Measurements from ENCODE around the gene PALB2.
A peak's percentile ranks its signal among the peaks of the same experiment; 100 is the strongest.

PALB2 gene

DNA sequence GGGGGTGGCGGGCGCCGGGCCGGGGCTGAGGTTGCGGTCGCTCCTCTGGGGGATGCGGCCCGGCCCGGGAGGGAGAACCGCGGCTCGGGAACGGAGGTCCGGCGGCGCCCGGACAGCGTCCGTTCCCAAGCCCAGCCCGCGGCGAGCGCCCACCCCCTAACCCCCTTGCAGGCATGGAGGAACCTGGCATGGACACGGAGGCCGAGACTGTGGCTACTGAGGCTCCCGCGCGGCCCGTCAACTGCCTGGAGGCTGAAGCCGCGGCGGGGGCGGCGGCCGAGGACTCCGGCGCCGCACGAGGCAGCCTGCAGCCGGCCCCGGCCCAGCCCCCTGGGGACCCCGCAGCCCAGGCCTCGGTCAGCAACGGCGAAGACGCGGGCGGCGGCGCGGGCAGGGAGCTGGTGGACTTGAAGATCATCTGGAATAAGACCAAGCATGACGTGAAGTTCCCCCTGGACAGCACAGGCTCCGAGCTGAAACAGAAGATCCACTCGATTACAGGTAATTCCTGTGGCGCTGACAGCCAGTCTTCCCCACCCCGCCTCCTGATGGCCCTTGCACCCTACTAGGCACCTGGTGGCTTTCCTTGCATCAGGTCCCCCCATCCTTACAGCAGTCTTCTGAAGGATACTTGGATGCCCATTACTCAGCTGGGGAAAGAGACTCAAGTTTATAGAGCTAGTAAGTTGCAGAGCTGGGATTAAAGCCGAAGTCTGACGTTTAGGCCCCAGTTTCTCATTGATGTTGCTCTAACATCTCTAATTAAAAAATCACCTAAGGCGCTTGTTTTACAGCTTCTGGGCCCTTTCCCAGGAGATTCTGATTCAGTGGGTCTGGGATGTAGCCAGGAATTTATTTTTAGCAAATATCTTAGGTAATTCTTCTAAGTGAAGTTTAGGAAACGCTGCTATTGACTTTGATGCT is 83.1 kb downstream of the PALB2 start:
- Histone ChIP-seq H3K4me1 (ENCODE audit: control insufficient read depth, insufficient read depth, low read length) (peaks cover 15% of the 10 kb centered on the region), H3K9ac (ENCODE audit: low read depth, low read length) (peak overlapping the region; percentile 99), H3K36me3 (ENCODE audit: insufficient read depth, low read length) (peaks cover 42% of the 10 kb centered on the region), H3K4me3 (ENCODE audit: low read length) (peak overlapping the region; percentile 96), H3K27me3 (ENCODE audit: control insufficient read depth, insufficient read depth, low read length) (no peaks in the 10 kb centered on the region), H3K4me2 (ENCODE audit: low read length) (peak overlapping the region; percentile 100), H3K9me3 (replicated peaks; ENCODE audit: low read length) (no peaks in the 10 kb centered on the region)

DNA sequence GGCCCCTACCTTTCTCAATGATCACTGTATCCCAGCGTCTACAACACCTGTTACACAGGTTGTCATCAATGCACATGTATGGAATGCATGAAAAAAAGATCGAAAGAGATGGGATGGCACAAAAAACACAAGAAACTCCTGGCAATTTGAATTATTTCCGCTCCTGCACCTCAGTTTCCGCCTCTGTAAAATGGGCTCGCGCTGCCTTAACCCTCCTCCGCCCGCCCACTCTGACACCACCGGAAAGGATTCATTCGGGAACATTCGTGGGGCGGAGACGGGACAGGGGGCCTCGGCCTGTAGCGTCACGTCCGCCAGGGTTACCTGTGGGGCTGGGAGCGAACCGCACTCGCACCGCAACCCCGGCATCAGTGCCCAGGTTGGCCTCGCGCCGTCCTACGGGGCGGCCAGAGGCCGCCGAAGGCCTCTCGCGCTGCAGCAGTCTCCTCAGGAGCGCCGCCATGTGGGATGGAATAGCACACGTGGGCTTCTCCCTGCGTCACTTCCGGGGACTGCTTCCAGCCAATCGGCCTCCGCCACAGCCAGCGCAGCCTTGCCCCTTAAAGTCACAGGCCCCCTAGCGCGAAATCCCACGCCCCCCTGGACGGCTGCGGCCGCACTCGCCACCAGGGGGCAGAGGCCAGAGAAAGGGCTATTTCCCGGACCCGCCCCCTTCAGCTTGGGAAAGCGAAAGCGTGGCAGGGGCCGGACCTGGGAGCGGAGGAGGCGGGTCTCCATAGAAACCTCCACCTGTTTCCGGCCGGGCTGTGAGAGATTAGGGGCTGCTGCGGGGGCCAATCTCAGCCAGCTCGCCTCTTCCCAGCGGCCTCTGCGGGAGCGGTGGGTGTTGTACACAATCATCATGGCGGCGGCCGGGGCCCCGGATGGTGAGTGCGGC is 84.0 kb downstream of the PALB2 start, which contains the start of the genes EARS2 and UBFD1:
Gene EARS2 (minus strand): TSS at position 470 of the 898 bp plus-strand sequence. CDS start 7 bp downstream, at position 463.
Gene UBFD1 (plus strand): TSS at position 847 of the 898 bp plus-strand sequence. CDS start 16 bp downstream, at position 863.
- H3K4me1 ChIP-seq (ENCODE audit: control insufficient read depth, insufficient read depth, low read length): peaks cover 15% of the 10 kb centered on the region
- peak within 1 kb of the TSS; percentile 100 for H3K4me2 ChIP-seq (ENCODE audit: low read length)
- no peaks in the 10 kb centered on the region for H3K9me3 ChIP-seq (replicated peaks; ENCODE audit: low read length)
- H3K4me3 ChIP-seq (ENCODE audit: low read length): peak within 1 kb of the TSS; percentile 96
- H3K36me3 ChIP-seq (ENCODE audit: insufficient read depth, low read length): peaks cover 40% of the 10 kb centered on the region
- H3K9ac ChIP-seq (ENCODE audit: low read depth, low read length): peak within 1 kb of the TSS; percentile 99
- no peaks in the 10 kb centered on the region for H3K27me3 ChIP-seq (ENCODE audit: control insufficient read depth, insufficient read depth, low read length)

DNA sequence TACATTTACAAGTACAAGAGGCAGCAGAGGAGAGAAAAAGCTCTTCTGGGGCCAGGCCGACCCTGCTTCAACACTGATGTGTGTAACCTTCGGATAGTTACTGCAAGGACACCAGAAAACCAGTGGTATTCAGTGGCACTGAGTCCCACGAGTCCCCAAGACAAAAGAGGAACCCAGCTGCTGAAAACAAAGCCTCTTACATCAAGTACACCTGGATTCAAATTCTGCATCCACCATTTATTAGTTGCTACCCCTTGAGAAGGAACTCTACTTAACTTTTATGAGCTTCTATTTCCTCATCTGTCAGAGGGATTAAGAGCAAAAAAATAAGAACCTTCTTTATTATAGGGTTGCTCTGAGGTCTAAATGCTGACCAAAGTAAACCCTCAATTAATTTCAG is 86.6 kb downstream of the PALB2 start:
- Histone ChIP-seq H3K36me3 (ENCODE audit: insufficient read depth, low read length) (peaks cover 30% of the 10 kb centered on the region), H3K4me3 (ENCODE audit: low read length) (no peak overlapping the region), H3K4me2 (ENCODE audit: low read length) (no peak overlapping the region), H3K9me3 (replicated peaks; ENCODE audit: low read length) (no peaks in the 10 kb centered on the region), H3K9ac (ENCODE audit: low read depth, low read length) (no peak overlapping the region), H3K4me1 (ENCODE audit: control insufficient read depth, insufficient read depth, low read length) (peaks cover 12% of the 10 kb centered on the region), H3K27me3 (ENCODE audit: control insufficient read depth, insufficient read depth, low read length) (no peaks in the 10 kb centered on the region)

Data from skeletal muscle satellite cell (primary cell).